Smooth muscle cell (in vitro differentiated cells): Measurements from ENCODE around the gene TIMP2. TPM values are rescaled to one million over a fixed set of nuclear protein-coding genes. Genes with fewer than 3 reads are reported as not detected.

Experiments used
- DNase-seq: peaks from one replicate; lab custom pipeline; 2025; ENCODE audit not compliant: unreplicated experiment; lab: John Stamatoyannopoulos, UW
- H2AFZ ChIP-seq: fragments of 200-600 bp; sonication (generic); 2 replicates; pipeline ENCODE4 v1.6.0; 2016; ENCODE audit warnings: antibody characterized with exemption, low read depth, mild to moderate bottlenecking
- H3F3A ChIP-seq: fragments of 200-600 bp; sonication (generic); 2 replicates; pipeline ENCODE4 v1.6.0; 2017; ENCODE audit warnings: antibody characterized with exemption, low read depth
- H3K27ac ChIP-seq: fragments of 200-600 bp; sonication (generic); 2 replicates; pipeline ENCODE4 v1.5.1; 2016; ENCODE audit warnings: low read depth, mild to moderate bottlenecking
- H3K27me3 ChIP-seq: fragments of 200-600 bp; sonication (generic); 2 replicates; pipeline ENCODE4 v1.6.1; 2016; ENCODE audit warnings: low read depth, mild to moderate bottlenecking
- H3K36me3 ChIP-seq: fragments of 200-600 bp; sonication (generic); 2 replicates; pipeline ENCODE4 v1.5.1; 2016; ENCODE audit warnings: low read depth
- H3K4me1 ChIP-seq: fragments of 200-600 bp; sonication (generic); 2 replicates; pipeline ENCODE4 v1.5.1; 2016; ENCODE audit warnings: low read depth
- H3K4me2 ChIP-seq: fragments of 200-600 bp; sonication (generic); 2 replicates; pipeline ENCODE4 v1.6.0; 2016; ENCODE audit warnings: mild to moderate bottlenecking
- H3K4me3 ChIP-seq: fragments of 200-600 bp; sonication (generic); 2 replicates; pipeline ENCODE4 v1.5.1; 2016; ENCODE audit warnings: mild to moderate bottlenecking
- H3K79me2 ChIP-seq: fragments of 200-600 bp; sonication (generic); 2 replicates; pipeline ENCODE4 v1.6.0; 2016; ENCODE audit warnings: low read depth, mild to moderate bottlenecking
- H3K9ac ChIP-seq: fragments of 200-600 bp; sonication (generic); 2 replicates; pipeline ENCODE4 v1.6.0; 2016; ENCODE audit warnings: low read depth
- H3K9me3 ChIP-seq: fragments of 200-600 bp; sonication (generic); replicated peaks from 2 replicates; pipeline ENCODE4 v1.5.1; 2016; ENCODE audit warnings: low read depth
- H4K20me1 ChIP-seq: fragments of 200-600 bp; sonication (generic); 2 replicates; pipeline ENCODE4 v1.6.0; 2016; ENCODE audit warnings: low read depth
- WGBS: methylation state at CpG from one replicate; pipeline ENCODE4 v1.1.7; 2016; ENCODE audit warnings: low lambda C conversion rate; 5-methylcytosine and 5-hydroxymethylcytosine counted together
- polyA plus RNA-seq: library from polyadenylated mRNA; unstranded; fragments of >200 nt; fragmentation: Nextera tagmentation; extraction: Ambion mirVana; gene quantifications from 2 replicates; pipeline ENCODE4 v1.2.1, GENCODE V29; 2016
- total RNA-seq: library from RNA; depleted of rRNA; stranded (reverse); fragments of >200 nt; gene quantifications from 2 replicates; pipeline ENCODE4 v1.2.3, GENCODE V29; 2014
- TF ChIP-seq, protein P1 (sequence below): fragments of 200-600 bp; sonication (generic); IDR thresholded peaks from 2 replicates; pipeline ENCODE4 v1.5.1; 2017; ENCODE audit warnings: borderline replicate concordance, mild to moderate bottlenecking, antibody characterized with exemption; ENCODE audit not compliant: insufficient read depth, poor library complexity, severe bottlenecking

TIMP2 gene, protein sequence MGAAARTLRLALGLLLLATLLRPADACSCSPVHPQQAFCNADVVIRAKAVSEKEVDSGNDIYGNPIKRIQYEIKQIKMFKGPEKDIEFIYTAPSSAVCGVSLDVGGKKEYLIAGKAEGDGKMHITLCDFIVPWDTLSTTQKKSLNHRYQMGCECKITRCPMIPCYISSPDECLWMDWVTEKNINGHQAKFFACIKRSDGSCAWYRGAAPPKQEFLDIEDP
- total RNA-seq = 111 TPM in 2 replicates
- polyA plus RNA-seq = 37.8 and 40.9 TPM in 2 replicates

DNA sequence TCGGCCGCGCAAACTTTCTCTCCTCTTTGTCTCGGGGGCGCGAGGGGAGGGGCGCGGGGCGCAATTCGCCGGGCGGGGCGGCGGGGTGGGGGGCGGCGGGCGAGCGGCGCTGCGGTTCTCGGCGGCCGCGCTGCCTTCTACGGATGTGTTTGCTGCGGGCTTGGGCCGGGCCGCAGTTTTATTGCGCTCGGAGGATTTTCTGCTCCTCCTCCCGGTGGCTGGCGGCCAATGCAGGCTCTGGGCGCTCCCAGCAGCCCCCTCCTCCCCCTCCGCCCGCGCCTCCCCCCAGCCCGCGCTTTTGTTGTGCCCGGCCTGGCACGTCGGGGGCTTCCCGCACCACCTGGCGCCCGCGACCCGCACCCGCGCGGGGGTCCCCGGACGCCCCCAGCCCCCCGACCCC lies at the start of gene TIMP2:
TIMP2 (minus strand) TSS at position 154 of the 400 bp plus-strand sequence. CDS start 299 bp downstream, outside the sequence.
- H3K4me3 ChIP-seq = peak within 1 kb of the TSS; percentile 84
- TF ChIP-seq, protein P1, sequence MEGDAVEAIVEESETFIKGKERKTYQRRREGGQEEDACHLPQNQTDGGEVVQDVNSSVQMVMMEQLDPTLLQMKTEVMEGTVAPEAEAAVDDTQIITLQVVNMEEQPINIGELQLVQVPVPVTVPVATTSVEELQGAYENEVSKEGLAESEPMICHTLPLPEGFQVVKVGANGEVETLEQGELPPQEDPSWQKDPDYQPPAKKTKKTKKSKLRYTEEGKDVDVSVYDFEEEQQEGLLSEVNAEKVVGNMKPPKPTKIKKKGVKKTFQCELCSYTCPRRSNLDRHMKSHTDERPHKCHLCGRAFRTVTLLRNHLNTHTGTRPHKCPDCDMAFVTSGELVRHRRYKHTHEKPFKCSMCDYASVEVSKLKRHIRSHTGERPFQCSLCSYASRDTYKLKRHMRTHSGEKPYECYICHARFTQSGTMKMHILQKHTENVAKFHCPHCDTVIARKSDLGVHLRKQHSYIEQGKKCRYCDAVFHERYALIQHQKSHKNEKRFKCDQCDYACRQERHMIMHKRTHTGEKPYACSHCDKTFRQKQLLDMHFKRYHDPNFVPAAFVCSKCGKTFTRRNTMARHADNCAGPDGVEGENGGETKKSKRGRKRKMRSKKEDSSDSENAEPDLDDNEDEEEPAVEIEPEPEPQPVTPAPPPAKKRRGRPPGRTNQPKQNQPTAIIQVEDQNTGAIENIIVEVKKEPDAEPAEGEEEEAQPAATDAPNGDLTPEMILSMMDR = no peak
- WGBS = 0% methylated on average over 25 of the region's 52 CpGs
- H3K79me2 ChIP-seq = peaks cover 44% of the 10 kb centered on the region
- peaks cover 11% of the 10 kb centered on the region for H3K4me1 ChIP-seq
- peaks cover 43% of the 10 kb centered on the region for H4K20me1 ChIP-seq
- peak within 1 kb of the TSS; percentile 56 for H3K27ac ChIP-seq
- no peaks in the 10 kb centered on the region for H3K27me3 ChIP-seq
- peaks cover 9% of the 10 kb centered on the region for H3F3A ChIP-seq
- H3K4me2 ChIP-seq = peak within 1 kb of the TSS; percentile 99
- H2AFZ ChIP-seq = peak within 1 kb of the TSS; percentile 91
- H3K9me3 ChIP-seq = no peaks in the 10 kb centered on the region
- H3K9ac ChIP-seq = peak within 1 kb of the TSS; percentile 76
- DNase-seq = peak; percentile 64
- no peaks in the 10 kb centered on the region for H3K36me3 ChIP-seq

DNA sequence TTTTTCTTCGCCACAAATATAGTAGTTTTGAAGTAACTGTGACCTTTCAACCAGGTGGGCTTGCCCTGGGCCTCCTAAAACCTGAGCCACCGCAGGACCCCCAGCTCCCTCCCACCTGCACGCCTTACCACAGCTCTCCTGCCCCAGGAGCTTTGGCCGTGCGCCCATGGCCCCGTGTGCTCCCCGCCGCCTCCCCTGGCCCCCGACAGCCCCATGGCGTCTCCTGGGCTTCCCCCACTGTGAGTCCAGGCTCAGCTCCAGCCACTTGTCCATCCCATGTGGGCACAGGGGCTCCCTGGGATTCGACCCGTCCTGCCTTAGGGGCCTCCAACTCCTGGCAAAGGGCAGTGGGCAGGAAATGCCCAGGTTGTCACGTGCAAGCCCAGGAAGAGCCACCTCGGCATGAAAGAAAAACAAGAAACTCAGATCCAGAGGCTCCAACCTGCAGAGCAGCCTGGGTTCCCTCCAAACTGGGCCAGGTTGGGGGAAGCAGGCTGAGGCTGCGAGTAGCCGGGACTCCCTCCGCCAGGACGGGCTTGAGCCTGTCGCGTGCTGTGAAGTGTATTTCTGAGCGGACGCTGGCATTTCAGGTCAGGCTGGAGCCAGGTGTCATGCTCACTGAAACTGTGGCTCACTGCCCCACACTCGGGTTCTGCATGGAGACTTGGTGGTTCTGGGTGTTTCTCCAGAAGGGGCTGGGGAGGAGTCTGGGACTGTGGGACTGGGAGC lies 48.8 kb upstream of the TIMP2 start:
- DNase-seq = no peak
- H3K4me3 ChIP-seq = no peak overlapping the region
- H3F3A ChIP-seq = no peaks in the 10 kb centered on the region
- no peaks in the 10 kb centered on the region for H3K27me3 ChIP-seq
- no peak overlapping the region for H3K27ac ChIP-seq
- no peaks in the 10 kb centered on the region for H3K4me1 ChIP-seq
- no peaks in the 10 kb centered on the region for H4K20me1 ChIP-seq
- H3K4me2 ChIP-seq = no peak overlapping the region
- H3K9me3 ChIP-seq = no peaks in the 10 kb centered on the region
- WGBS = 91% methylated on average over 18 of the region's 23 CpGs
- no peak overlapping the region for H2AFZ ChIP-seq
- no peaks in the 10 kb centered on the region for H3K79me2 ChIP-seq
- TF ChIP-seq, protein P1 = no peak
- no peaks in the 10 kb centered on the region for H3K36me3 ChIP-seq
- H3K9ac ChIP-seq = no peak overlapping the region

DNA sequence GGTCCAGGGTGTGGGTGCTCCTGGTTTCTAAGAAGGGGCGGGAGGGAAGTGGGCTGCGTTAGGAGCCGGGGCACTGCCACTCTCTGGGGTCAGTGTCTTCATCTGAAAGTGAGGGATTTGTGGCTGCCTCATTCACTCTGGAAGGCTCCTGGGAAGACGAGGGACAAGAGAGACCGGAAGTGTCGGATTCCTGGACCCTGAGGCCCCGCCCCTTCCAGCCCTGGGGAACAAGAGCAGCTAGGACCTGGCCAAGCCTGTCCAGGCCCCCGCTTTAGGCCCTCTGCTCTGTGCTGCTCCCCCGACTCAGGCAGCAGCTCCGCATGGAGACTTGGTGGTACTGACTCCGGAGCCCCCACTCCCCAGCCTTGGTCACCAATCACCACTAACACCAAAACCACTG lies 48.0 kb upstream of the TIMP2 start:
- Histone ChIP-seq H3K36me3 (no peaks in the 10 kb centered on the region), H3K9ac (no peak overlapping the region), H3K79me2 (no peaks in the 10 kb centered on the region), H3K4me1 (no peaks in the 10 kb centered on the region), H3K27me3 (no peaks in the 10 kb centered on the region), H3K4me3 (no peak overlapping the region), H3K27ac (no peak overlapping the region), H3K9me3 (no peaks in the 10 kb centered on the region), H4K20me1 (no peaks in the 10 kb centered on the region), H3F3A (no peaks in the 10 kb centered on the region), H3K4me2 (no peak overlapping the region), H2AFZ (no peak overlapping the region)
- TF ChIP-seq, protein P1 = no peak
- WGBS = 74% methylated on average over 11 of the region's 11 CpGs
- no peak for DNase-seq
